ENCODE results near the gene CHRNA7.

GRCh38 chr15:32134842-32135241 lies 104.5 kb downstream of the CHRNA7 start:
- TF ChIP-seq CTCF (IDR thresholded peaks at IDR 0.05): no peak
- TF ChIP-seq POLR2A (IDR thresholded peaks at IDR 0.05): no peak

Measured in Peyer's patch (tissue), 4 donors.